ENCODE measurements around the gene GRID2. TPM values are rescaled to one million over a fixed set of nuclear protein-coding genes. Genes with fewer than 3 reads are reported as not detected.

The GRID2 gene
- total RNA-seq, 1 donor from 2014 or later = not detected

GRCh38 chr4:93748373-93749291, 1444.9 kb downstream of the GRID2 start:
- DNase-seq (ENCODE audit: low read depth) = no peak

- DNase-seq (ENCODE audit: low read depth) = no peak
Observed at GRCh38 chr4:93749292-93749761, 1445.6 kb downstream of the GRID2 start.

- DNase-seq (ENCODE audit: low read depth) = no peak
Observed at GRCh38 chr4:93751411-93751810, 1447.6 kb downstream of the GRID2 start.

GRCh38 chr4:93756101-93756500, 1452.3 kb downstream of the GRID2 start:
- no peak for DNase-seq (ENCODE audit: low read depth)

- peak; percentile 33 for DNase-seq (ENCODE audit: low read depth)
Observed at GRCh38 chr4:93759506-93759905, 1455.7 kb downstream of the GRID2 start.

GRCh38 chr4:93760284-93760683, 1456.5 kb downstream of the GRID2 start:
- DNase-seq (ENCODE audit: low read depth) = no peak

- no peak for DNase-seq (ENCODE audit: low read depth)
Observed at GRCh38 chr4:93761286-93761685, 1457.5 kb downstream of the GRID2 start.

- peak; percentile 33 for DNase-seq (ENCODE audit: low read depth)
Observed at GRCh38 chr4:93764639-93765246, 1461.0 kb downstream of the GRID2 start.

- no peak for DNase-seq (ENCODE audit: low read depth)
Observed at GRCh38 chr4:93767917-93768316, 1464.2 kb downstream of the GRID2 start.

GRCh38 chr4:93770201-93770600, 1466.4 kb downstream of the GRID2 start:
- peak; percentile 36 for DNase-seq (ENCODE audit: low read depth)

GRCh38 chr4:93771640-93772411, 1468.1 kb downstream of the GRID2 start:
- peak; percentile 54 for DNase-seq (ENCODE audit: low read depth)

- DNase-seq (ENCODE audit: low read depth) = no peak
Observed at GRCh38 chr4:93772858-93773257, 1469.1 kb downstream of the GRID2 start.

- DNase-seq (ENCODE audit: low read depth) = no peak
Observed at GRCh38 chr4:93775551-93775950, 1471.8 kb downstream of the GRID2 start.

GRCh38 chr4:93776386-93777080, 1472.8 kb downstream of the GRID2 start:
- DNase-seq (ENCODE audit: low read depth) = peak; percentile 38

- no peak for DNase-seq (ENCODE audit: low read depth)
Observed at GRCh38 chr4:93777081-93777460, 1473.3 kb downstream of the GRID2 start.

- DNase-seq (ENCODE audit: low read depth) = no peak
Observed at GRCh38 chr4:93779228-93779627, 1475.5 kb downstream of the GRID2 start.

- no peak for DNase-seq (ENCODE audit: low read depth)
Observed at GRCh38 chr4:93780080-93780479, 1476.3 kb downstream of the GRID2 start.

GRCh38 chr4:93781198-93781597, 1477.4 kb downstream of the GRID2 start:
- DNase-seq (ENCODE audit: low read depth) = no peak

GRCh38 chr4:93786149-93786548, 1482.4 kb downstream of the GRID2 start:
- DNase-seq (ENCODE audit: low read depth) = no peak

- DNase-seq (ENCODE audit: low read depth) = peak; percentile 29
Observed at GRCh38 chr4:93788712-93789111, 1484.9 kb downstream of the GRID2 start.

- peak; percentile 23 for DNase-seq (ENCODE audit: low read depth)
Observed at GRCh38 chr4:93791570-93792195, 1487.9 kb downstream of the GRID2 start.
